ENCODE data around the gene GTPBP6.

The GTPBP6 gene

DNA sequence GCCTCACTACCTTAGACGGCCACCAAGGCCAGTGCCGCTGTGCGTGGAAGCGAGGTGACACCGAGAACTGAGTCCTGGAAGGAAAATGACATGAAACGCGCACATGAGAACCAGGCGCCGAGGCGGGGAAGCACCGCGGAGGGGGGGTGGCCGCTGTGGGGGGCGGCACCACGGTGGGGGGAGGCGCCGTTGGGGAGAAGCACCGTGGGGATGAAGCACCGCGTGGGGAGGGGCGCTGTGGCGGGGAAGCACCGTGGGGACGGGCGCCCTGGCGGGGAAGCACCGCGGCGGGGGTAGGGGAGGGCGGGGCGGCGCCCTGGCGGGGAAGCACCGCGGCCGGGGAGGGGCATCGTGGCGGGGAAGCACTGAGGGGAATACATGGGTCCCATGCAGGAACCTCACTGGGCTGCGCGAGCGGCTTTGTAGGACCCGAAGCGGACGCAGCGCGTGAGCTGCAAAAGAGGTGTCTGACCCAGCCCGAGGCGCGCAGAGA, 40.1 kb upstream of the GTPBP6 start:
- no peak for TF ChIP-seq RAD21 (IDR thresholded peaks at IDR 0.05; ENCODE audit: low read depth)
- TF ChIP-seq ZBTB7A (IDR thresholded peaks at IDR 0.05; ENCODE audit: low read depth), result no peak
- TF ChIP-seq EP300 (IDR thresholded peaks at IDR 0.05; ENCODE audit: borderline replicate concordance), result no peak

GRCh38 chrX:357693-358471, 39.3 kb upstream of the GTPBP6 start:
- TF ChIP-seq ZBTB7A (IDR thresholded peaks at IDR 0.05; ENCODE audit: low read depth) (no peak), EGR1 (IDR thresholded peaks at IDR 0.05) (no peak), EP300 (IDR thresholded peaks at IDR 0.05; ENCODE audit: borderline replicate concordance) (no peak), FOXM1 (IDR thresholded peaks at IDR 0.05; ENCODE audit: borderline replicate concordance, low read depth) (no peak), CEBPB (IDR thresholded peaks at IDR 0.05) (no peak), TEAD4 (IDR thresholded peaks at IDR 0.05) (no peak), TCF12 (IDR thresholded peaks at IDR 0.05; ENCODE audit: low read depth) (no peak), CREB1 (IDR thresholded peaks at IDR 0.05; ENCODE audit: low read depth) (no peak), TAF1 (IDR thresholded peaks at IDR 0.05; ENCODE audit: low read depth) (no peak), RAD21 (IDR thresholded peaks at IDR 0.05; ENCODE audit: low read depth) (no peak), YY1 (IDR thresholded peaks at IDR 0.05; ENCODE audit: low read depth) (no peak), NFIC (IDR thresholded peaks at IDR 0.05) (no peak)
- TF ChIP-seq, protein P1, sequence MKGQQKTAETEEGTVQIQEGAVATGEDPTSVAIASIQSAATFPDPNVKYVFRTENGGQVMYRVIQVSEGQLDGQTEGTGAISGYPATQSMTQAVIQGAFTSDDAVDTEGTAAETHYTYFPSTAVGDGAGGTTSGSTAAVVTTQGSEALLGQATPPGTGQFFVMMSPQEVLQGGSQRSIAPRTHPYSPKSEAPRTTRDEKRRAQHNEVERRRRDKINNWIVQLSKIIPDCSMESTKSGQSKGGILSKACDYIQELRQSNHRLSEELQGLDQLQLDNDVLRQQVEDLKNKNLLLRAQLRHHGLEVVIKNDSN (IDR thresholded peaks at IDR 0.05), result no peak
- TF ChIP-seq, protein P2, sequence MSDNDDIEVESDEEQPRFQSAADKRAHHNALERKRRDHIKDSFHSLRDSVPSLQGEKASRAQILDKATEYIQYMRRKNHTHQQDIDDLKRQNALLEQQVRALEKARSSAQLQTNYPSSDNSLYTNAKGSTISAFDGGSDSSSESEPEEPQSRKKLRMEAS (IDR thresholded peaks at IDR 0.05), result no peak
- TF ChIP-seq, protein P3, sequence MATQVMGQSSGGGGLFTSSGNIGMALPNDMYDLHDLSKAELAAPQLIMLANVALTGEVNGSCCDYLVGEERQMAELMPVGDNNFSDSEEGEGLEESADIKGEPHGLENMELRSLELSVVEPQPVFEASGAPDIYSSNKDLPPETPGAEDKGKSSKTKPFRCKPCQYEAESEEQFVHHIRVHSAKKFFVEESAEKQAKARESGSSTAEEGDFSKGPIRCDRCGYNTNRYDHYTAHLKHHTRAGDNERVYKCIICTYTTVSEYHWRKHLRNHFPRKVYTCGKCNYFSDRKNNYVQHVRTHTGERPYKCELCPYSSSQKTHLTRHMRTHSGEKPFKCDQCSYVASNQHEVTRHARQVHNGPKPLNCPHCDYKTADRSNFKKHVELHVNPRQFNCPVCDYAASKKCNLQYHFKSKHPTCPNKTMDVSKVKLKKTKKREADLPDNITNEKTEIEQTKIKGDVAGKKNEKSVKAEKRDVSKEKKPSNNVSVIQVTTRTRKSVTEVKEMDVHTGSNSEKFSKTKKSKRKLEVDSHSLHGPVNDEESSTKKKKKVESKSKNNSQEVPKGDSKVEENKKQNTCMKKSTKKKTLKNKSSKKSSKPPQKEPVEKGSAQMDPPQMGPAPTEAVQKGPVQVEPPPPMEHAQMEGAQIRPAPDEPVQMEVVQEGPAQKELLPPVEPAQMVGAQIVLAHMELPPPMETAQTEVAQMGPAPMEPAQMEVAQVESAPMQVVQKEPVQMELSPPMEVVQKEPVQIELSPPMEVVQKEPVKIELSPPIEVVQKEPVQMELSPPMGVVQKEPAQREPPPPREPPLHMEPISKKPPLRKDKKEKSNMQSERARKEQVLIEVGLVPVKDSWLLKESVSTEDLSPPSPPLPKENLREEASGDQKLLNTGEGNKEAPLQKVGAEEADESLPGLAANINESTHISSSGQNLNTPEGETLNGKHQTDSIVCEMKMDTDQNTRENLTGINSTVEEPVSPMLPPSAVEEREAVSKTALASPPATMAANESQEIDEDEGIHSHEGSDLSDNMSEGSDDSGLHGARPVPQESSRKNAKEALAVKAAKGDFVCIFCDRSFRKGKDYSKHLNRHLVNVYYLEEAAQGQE (IDR thresholded peaks at IDR 0.05; ENCODE audit: low read depth), result no peak

- no peak for TF ChIP-seq EGR1 (IDR thresholded peaks at IDR 0.05)
- no peak for TF ChIP-seq FOXM1 (IDR thresholded peaks at IDR 0.05; ENCODE audit: borderline replicate concordance, low read depth)
- TF ChIP-seq TEAD4 (IDR thresholded peaks at IDR 0.05), result no peak
- TF ChIP-seq, protein P2 (IDR thresholded peaks at IDR 0.05), result no peak
- TF ChIP-seq ZBTB7A (IDR thresholded peaks at IDR 0.05; ENCODE audit: low read depth), result no peak
- no peak for TF ChIP-seq EP300 (IDR thresholded peaks at IDR 0.05; ENCODE audit: borderline replicate concordance)
- TF ChIP-seq CEBPB (IDR thresholded peaks at IDR 0.05), result no peak
- TF ChIP-seq NFIC (IDR thresholded peaks at IDR 0.05), result no peak
- TF ChIP-seq, protein P1 (IDR thresholded peaks at IDR 0.05), result no peak
- no peak for TF ChIP-seq RAD21 (IDR thresholded peaks at IDR 0.05; ENCODE audit: low read depth)
- no peak for TF ChIP-seq YY1 (IDR thresholded peaks at IDR 0.05; ENCODE audit: low read depth)
- TF ChIP-seq TCF12 (IDR thresholded peaks at IDR 0.05; ENCODE audit: low read depth), result no peak
- TF ChIP-seq, protein P3 (IDR thresholded peaks at IDR 0.05; ENCODE audit: low read depth), result no peak
- TF ChIP-seq TAF1 (IDR thresholded peaks at IDR 0.05; ENCODE audit: low read depth), result no peak
- no peak for TF ChIP-seq CREB1 (IDR thresholded peaks at IDR 0.05; ENCODE audit: low read depth)
These were observed 38.6 kb upstream of the GTPBP6 start for GRCh38 chrX:357035-357692.

DNA sequence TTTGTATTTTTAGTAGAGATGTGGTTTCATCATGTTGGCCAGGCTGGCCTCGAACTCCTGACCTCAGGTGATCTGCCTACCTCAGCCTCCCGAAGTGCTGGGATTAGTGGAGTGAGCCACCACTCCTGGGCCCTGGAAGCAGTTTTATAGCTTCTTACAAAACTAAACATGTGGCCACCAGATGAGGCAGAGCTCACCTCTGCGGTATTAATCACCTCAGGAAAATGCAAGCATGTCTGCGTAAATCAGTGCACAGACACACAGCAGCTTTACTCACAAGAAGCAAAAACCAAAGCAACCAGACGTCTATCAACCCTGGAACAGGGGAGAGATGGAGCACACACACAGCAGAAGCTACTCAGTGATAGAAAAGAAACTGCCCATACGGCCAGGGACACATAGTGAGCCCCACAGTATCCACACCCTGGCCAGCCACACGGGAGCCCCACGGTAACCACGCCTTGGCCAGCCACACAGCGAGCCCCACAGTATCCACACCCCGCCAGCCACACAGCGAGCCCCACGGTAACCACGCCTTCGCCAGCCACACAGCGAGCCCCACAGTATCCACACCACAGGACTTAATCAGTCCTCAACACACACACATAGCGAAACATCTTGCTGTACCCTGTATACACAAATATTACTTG, 37.9 kb upstream of the GTPBP6 start:
- TF ChIP-seq YY1 (IDR thresholded peaks at IDR 0.05; ENCODE audit: low read depth) (no peak), EGR1 (IDR thresholded peaks at IDR 0.05) (no peak), TEAD4 (IDR thresholded peaks at IDR 0.05) (no peak), CEBPB (IDR thresholded peaks at IDR 0.05) (no peak), NFIC (IDR thresholded peaks at IDR 0.05) (no peak), TAF1 (IDR thresholded peaks at IDR 0.05; ENCODE audit: low read depth) (no peak), RAD21 (IDR thresholded peaks at IDR 0.05; ENCODE audit: low read depth) (no peak), EP300 (IDR thresholded peaks at IDR 0.05; ENCODE audit: borderline replicate concordance) (no peak), FOXM1 (IDR thresholded peaks at IDR 0.05; ENCODE audit: borderline replicate concordance, low read depth) (no peak), TCF12 (IDR thresholded peaks at IDR 0.05; ENCODE audit: low read depth) (no peak)
- TF ChIP-seq, protein P3 (IDR thresholded peaks at IDR 0.05; ENCODE audit: low read depth), result no peak
- TF ChIP-seq, protein P2 (IDR thresholded peaks at IDR 0.05), result no peak
- TF ChIP-seq, protein P1 (IDR thresholded peaks at IDR 0.05), result no peak
